COLO829 (cell line): Measurements from ENCODE around the gene IFITM10.

Source experiments
- DNase-seq: peaks from one replicate; pipeline ENCODE4 v3.0.0; 2012; ENCODE audit warnings: low spot score

The IFITM10 gene

DNA sequence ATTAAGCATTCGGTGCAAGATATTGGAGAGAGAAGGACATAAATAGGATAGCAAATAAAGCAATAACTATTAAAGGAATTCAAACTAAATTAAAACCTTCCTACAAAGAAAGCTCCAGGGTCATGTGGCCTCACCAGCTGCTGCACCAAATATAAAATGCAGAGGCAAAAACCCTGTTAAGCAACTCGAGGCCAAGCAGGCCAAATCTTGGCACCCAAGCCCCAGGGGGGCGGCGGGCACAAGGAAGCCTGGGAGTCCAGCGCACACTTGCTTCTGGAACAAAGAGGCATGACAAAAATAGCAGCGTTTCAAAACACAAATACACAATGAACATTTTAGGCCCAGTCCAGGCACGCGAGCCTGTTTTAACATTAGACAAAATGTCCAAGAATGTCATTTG, 32.6 kb downstream of the IFITM10 start:
- DNase-seq = no peak

DNA sequence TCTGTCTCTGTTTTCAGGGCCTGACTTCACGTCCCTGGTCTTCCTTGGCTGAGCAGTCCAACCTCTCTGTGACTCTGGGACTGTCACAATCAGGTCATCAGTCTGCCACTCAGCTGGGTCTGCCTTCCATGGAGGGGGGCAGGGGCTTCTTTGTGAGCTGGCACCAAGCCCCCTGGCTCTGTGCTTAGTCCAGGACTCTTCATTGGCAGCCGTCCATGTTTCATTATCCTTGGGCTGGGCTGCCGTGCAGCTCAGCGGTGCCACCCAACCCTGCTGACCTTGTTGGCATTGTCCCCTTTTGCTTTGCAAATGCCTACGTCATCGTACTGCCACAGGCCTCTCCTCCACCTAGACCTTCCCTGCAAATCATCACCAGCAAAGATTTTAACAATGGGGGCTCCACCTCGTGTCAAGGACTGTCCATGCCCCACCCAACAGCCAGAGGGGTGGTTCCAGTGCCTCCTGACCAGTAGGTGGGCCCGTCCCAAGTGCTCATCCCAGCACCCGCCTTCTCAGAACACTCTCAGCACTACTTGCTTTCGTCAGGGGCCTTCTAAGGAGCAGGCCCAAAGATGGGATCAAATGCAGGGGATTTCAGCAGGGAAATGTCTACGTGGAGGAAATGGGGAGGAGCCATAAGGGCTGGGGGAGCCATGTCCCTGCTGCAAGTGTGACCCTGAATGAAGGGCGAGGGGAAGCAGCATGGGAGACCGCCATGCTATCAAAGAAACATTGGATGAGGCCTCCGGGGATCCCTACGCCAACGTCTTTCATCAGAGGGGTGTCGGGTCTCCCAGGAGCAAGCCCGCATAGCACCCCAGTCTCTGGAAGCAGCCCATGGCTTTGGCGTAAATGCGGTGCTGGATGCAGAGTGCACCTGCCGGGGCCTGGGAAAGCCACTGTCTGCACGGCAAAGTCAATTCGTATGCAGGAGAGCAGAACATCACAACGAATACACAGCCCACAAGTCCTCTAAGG, 35.2 kb downstream of the IFITM10 start:
- no peak for DNase-seq

GRCh38 chr11:1708716-1709115, 41.7 kb downstream of the IFITM10 start:
- DNase-seq = no peak

- DNase-seq = no peak
These were observed 42.6 kb downstream of the IFITM10 start for GRCh38 chr11:1707751-1708150.

- no peak for DNase-seq
These were observed 43.6 kb downstream of the IFITM10 start for GRCh38 chr11:1706634-1707400.

DNA sequence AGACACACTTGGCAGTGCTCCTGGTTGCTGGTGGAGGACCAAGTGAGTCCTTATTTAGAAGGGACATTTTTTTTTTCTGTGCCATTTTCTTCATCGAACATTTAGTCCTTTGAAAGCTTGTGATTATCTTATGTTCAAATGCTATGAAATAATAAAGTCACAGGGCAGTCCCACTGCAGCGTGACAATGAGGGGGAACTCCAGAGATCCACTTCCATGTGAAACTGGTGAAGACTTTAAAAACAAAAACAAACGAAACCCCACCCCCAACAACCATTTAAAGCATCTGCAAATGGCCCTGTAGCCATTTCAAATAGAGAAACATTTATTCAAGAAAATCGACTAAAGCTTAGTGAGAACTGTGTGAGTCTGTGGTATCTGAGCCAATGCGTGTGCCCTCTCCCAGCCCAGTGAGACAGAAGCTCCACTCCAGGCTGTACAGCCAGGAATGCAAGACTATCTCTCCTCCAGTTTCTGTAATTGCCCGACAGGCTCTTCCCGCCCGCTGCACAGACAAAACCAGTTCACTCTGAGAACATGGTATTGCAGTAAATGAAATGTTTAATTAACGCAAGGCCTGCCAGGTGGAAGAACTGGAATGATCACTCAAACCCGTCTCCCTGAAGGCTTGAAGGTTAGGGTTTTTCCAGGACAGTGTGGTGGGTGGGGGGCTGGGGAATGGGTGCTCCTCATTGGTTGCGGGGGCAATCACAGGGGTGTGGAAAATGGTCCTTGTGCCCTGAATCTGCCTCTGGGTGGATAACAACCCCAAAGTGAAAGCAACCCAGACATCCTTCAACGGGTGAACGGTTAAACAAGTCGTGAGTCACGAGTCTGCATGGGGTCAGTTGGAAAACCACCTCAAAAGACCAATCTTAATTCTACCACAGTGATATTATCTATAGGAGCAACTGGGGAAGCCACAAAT, 45.0 kb downstream of the IFITM10 start:
- no peak for DNase-seq

DNA sequence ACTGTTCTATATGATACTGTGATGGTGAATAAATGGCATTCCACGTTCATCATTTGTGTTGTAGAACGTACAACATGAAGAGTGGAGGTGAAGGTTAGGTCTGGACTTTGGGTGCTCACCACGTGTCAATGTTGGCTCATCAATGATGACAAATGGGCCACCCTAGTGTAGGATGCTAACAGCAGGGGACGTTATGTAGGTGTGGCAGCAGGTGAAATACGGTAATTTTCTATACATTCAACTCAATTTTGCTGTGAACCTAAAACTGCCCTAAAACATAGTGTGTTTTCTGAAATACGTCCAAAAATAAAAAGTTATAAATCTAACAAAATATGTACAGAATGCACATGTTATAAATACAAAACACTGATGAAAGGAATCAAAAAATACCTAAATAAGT, 47.2 kb downstream of the IFITM10 start:
- DNase-seq = no peak

- DNase-seq = no peak
These were observed 47.9 kb downstream of the IFITM10 start for GRCh38 chr11:1702506-1702905.

- DNase-seq = peak; percentile 58
These were observed 49.1 kb downstream of the IFITM10 start for GRCh38 chr11:1701091-1701807.

GRCh38 chr11:1699771-1700170, 50.6 kb downstream of the IFITM10 start:
- DNase-seq = no peak

DNA sequence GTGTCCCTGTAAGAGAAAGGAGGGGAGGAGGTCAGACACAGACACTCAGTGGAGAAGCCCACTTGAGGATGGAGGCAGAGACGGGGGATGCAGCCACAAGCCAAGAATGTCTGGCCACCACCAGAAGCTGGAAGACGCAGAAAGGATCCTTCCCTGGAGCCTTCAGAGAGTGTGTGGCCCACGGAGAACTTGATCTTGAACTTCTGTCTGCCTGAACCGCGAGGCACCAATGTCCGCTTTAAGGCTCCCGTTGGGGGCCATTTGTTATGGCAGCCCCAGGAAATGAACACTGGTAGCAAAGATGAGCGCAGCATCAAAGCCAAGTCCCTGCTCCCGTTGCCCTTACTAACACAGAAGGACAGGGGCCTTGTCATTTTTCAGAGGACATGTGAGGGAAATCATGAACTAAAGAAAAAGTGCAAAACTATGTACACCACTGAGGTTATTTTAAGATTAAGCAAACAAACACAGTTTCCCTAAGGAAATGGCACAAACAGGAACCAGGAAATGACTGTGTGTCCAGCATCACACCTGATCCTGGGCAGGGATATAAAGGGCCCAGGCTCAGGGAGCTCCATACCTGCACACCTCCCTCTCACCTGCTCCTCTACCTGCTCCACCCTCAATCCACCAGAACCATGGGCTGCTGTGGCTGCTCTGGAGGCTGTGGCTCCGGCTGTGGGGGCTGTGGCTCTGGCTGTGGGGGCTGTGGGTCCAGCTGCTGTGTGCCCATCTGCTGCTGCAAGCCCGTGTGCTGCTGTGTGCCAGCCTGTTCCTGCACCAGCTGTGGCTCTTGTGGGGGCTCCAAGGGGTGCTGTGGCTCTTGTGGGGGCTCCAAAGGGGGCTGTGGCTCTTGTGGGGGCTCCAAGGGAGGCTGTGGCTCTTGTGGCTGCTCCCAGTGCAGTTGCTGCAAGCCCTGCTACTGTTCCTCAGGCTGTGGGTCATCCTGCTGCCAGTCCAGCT, 53.5 kb downstream of the IFITM10 start, which contains the start of gene KRTAP5-6:
KRTAP5-6 (plus strand) TSS at position 588 of the 963 bp plus-strand sequence; CDS start at position 639, 51 bp downstream.
- DNase-seq = no peak

- DNase-seq = no peak
These were observed 54.8 kb downstream of the IFITM10 start for GRCh38 chr11:1695548-1696108.

GRCh38 chr11:1694846-1695547, 55.4 kb downstream of the IFITM10 start:
- DNase-seq = no peak

DNA sequence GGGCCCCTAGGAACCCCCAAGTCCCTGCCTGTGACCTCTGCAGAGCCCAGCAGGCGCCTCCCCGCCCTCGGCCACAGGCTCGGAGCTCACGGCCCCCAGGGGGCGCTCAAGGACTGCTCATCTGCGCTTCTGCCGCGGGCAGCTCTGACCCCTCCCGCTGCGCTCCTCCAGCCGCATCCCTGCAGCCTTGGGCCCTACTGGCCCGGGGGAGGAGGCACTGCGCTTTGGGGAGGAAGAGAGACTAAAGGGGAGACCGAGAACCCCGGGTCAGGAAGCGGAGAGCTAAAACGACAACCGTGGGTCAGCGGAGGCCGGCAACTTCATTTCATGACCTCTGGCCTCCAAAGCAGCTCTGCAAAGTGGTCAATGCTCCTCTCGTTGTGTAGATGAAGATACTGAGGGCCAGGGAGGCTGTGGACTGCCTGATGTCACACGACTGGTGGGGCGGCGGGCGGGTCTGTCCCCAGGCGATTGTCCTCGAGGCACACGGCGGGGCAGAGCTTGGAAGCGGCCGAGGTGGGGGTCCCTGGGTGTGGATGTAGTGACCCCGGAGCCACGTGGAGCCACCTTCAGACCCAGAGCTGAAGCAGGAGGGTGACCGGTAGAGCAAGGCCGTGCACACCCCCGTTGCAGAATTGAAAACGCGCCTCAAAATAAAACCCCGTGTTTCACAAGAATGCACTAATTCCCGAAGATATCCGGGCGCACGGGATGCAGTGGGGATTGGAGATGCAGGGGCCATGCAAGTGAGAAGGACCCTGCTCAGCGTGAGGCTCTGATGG, 56.1 kb downstream of the IFITM10 start:
- peak; percentile 64 for DNase-seq

DNA sequence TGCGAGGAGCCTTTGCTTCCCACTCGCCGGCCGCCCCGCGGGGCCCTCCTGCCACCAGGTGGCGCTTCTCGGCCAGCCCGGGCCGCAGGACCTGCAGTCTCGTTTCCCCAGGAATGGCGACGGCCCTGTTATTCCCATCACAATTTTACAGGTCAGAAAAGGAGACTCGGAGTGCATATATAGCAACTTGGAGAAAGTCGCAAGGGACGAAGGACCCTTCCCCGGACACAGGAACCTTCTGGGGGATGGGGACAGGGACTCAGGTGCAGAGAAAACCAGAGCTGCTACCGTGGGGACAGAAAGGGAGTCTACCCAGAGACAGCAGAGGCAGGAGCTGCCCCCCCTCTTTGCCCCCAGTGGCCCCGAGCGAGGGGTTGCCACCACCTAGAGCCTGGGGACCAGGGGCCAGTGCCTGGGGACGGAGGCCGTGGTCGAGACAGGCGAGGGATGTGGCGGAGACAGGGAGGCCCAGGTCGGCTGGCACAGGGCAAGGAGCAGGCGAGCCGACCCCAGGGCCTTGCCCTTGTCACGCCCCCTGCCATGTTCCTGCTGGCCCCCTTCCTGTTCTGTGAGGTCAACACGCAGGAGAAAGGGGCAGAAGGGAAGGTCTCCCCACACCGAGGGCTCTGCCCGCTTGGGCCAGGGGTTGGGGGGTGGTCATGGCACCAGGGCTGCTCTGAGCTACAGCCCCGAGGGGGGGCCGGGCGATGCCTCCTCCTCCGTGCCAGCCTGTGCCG, 56.9 kb downstream of the IFITM10 start:
- DNase-seq = peak; percentile 62

- no peak for DNase-seq
These were observed 57.6 kb downstream of the IFITM10 start for GRCh38 chr11:1692708-1693326.
